Kidney epithelial cell (primary cell): ENCODE results near the gene ROCK2. TPM values are rescaled to one million over a fixed set of nuclear protein-coding genes. Genes with fewer than 3 reads are reported as not detected.

Experiments
- DNase-seq: peaks from one replicate; pipeline ENCODE4 v3.0.0-alpha.2; 2010; ENCODE audit warnings: low read depth
- H3K27me3 ChIP-seq: 2 replicates; pipeline ENCODE4 v1.6.0; 2011; ENCODE audit warnings: low read length; ENCODE audit not compliant: control insufficient read depth, insufficient read depth
- H3K36me3 ChIP-seq: 2 replicates; pipeline ENCODE4 v1.5.1; 2011; ENCODE audit warnings: low read length; ENCODE audit not compliant: control insufficient read depth, insufficient read depth
- H3K4me3 ChIP-seq: 2 replicates; pipeline ENCODE4 v1.5.1; 2011; ENCODE audit warnings: low read depth, mild to moderate bottlenecking, control low read depth, low read length
- CTCF ChIP-seq: IDR thresholded peaks from 2 replicates; pipeline ENCODE4 v1.5.1; 2011; ENCODE audit warnings: mild to moderate bottlenecking, moderate library complexity, low read length, control low read depth, inconsistent platforms; ENCODE audit not compliant: insufficient read depth, poor library complexity, severe bottlenecking
- total RNA-seq: library from RNA; depleted of rRNA; stranded (reverse); fragments of >200 nt; gene quantifications from 2 replicates; pipeline ENCODE4 v1.2.3, GENCODE V29; 2015

ROCK2 gene
- total RNA-seq, 1 donor from 2014 or later, result 26.4 TPM

- Histone ChIP-seq H3K4me3 (no peak overlapping the region), H3K27me3 (no peaks in the 10 kb centered on the region), H3K36me3 (no peaks in the 10 kb centered on the region)
- TF ChIP-seq CTCF, result no peak
- DNase-seq, result no peak
Observed at GRCh38 chr2:11281186-11281585, 63.2 kb downstream of the ROCK2 start.

GRCh38 chr2:11280713-11281112 is 63.7 kb downstream of the ROCK2 start:
- no peaks in the 10 kb centered on the region for H3K36me3 ChIP-seq
- TF ChIP-seq CTCF, result no peak
- DNase-seq, result no peak
- no peaks in the 10 kb centered on the region for H3K27me3 ChIP-seq
- no peak overlapping the region for H3K4me3 ChIP-seq

- no peak for DNase-seq
- Histone ChIP-seq H3K36me3 (no peaks in the 10 kb centered on the region), H3K27me3 (no peaks in the 10 kb centered on the region), H3K4me3 (no peak overlapping the region)
- TF ChIP-seq CTCF, result no peak
Observed at GRCh38 chr2:11279398-11279797, 65.0 kb downstream of the ROCK2 start.

GRCh38 chr2:11278219-11278618 is 66.2 kb downstream of the ROCK2 start:
- no peak for TF ChIP-seq CTCF
- H3K4me3 ChIP-seq, result no peak overlapping the region
- DNase-seq, result no peak
- H3K27me3 ChIP-seq, result no peaks in the 10 kb centered on the region
- no peaks in the 10 kb centered on the region for H3K36me3 ChIP-seq

GRCh38 chr2:11275910-11276309 is 68.5 kb downstream of the ROCK2 start:
- no peak for TF ChIP-seq CTCF
- Histone ChIP-seq H3K27me3 (no peaks in the 10 kb centered on the region), H3K36me3 (no peaks in the 10 kb centered on the region), H3K4me3 (no peak overlapping the region)
- DNase-seq, result no peak

- Histone ChIP-seq H3K36me3 (no peaks in the 10 kb centered on the region), H3K27me3 (no peaks in the 10 kb centered on the region), H3K4me3 (no peak overlapping the region)
- DNase-seq, result peak; percentile 35
- TF ChIP-seq CTCF, result no peak
Observed at GRCh38 chr2:11270891-11271290, 73.5 kb downstream of the ROCK2 start.
